ENCODE measurements around the gene ECE1.

GRCh38 chr1:21296509-21297354 is 6.5 kb upstream of the ECE1 start:
- no peak for TF ChIP-seq THAP7 (CRISPR knock-in tag; IDR thresholded peaks at IDR 0.05)
- TF ChIP-seq EP300 (IDR thresholded peaks at IDR 0.05; ENCODE audit: low read depth in 2 of 2, low read length in 2 of 2) = no peak
- no peak for TF ChIP-seq EP300 (CRISPR knock-in tag; IDR thresholded peaks at IDR 0.05; ENCODE audit: borderline replicate concordance)
- TF ChIP-seq NR2F6 (IDR thresholded peaks at IDR 0.05) = no peak
- no peak for TF ChIP-seq NR2F6 (CRISPR knock-in tag; IDR thresholded peaks at IDR 0.05)

Measured in HepG2 (cell line).